ENCODE measurements around the gene PPARA.
A peak's percentile ranks its signal among the peaks of the same experiment; 100 is the strongest.

PPARA gene

GRCh38 chr22:46146329-46146728, 4.0 kb upstream of the PPARA start:
- DNase-seq (ENCODE audit: low read depth): no peak
- H3K4me3 ChIP-seq (ENCODE audit: low read depth, low read length): no peak overlapping the region
- no peak for TF ChIP-seq CTCF (IDR thresholded peaks at IDR 0.05; ENCODE audit: control insufficient read depth, extremely low read depth, insufficient read depth)

- H3K4me3 ChIP-seq (ENCODE audit: low read depth, low read length): no peak overlapping the region
- no peak for TF ChIP-seq CTCF (IDR thresholded peaks at IDR 0.05; ENCODE audit: control insufficient read depth, extremely low read depth, insufficient read depth)
- no peak for DNase-seq (ENCODE audit: low read depth)
Measured at GRCh38 chr22:46147061-46147460, 3.3 kb upstream of the PPARA start.

- no peak for TF ChIP-seq CTCF (IDR thresholded peaks at IDR 0.05; ENCODE audit: control insufficient read depth, extremely low read depth, insufficient read depth)
- no peak for DNase-seq (ENCODE audit: low read depth)
- H3K4me3 ChIP-seq (ENCODE audit: low read depth, low read length): no peak overlapping the region
Measured at GRCh38 chr22:46147471-46148267, 2.7 kb upstream of the PPARA start.

GRCh38 chr22:46148336-46148735, 2.0 kb upstream of the PPARA start:
- no peak for DNase-seq (ENCODE audit: low read depth)
- TF ChIP-seq CTCF (IDR thresholded peaks at IDR 0.05; ENCODE audit: control insufficient read depth, extremely low read depth, insufficient read depth): no peak
- no peak overlapping the region for H3K4me3 ChIP-seq (ENCODE audit: low read depth, low read length)

GRCh38 chr22:46148816-46149511, 1.4 kb upstream of the PPARA start:
- no peak for TF ChIP-seq CTCF (IDR thresholded peaks at IDR 0.05; ENCODE audit: control insufficient read depth, extremely low read depth, insufficient read depth)
- peak overlapping the region; percentile 55 for H3K4me3 ChIP-seq (ENCODE audit: low read depth, low read length)
- DNase-seq (ENCODE audit: low read depth): no peak

GRCh38 chr22:46149512-46150033, 753 bp upstream of the PPARA start:
- no peak for TF ChIP-seq CTCF (IDR thresholded peaks at IDR 0.05; ENCODE audit: control insufficient read depth, extremely low read depth, insufficient read depth)

More at GRCh38 chr22:46149512-46150033, 753 bp upstream of the PPARA start:
- no peak for DNase-seq (ENCODE audit: low read depth)
- peak overlapping the region; percentile 55 for H3K4me3 ChIP-seq (ENCODE audit: low read depth, low read length)
